Body of pancreas (tissue), 4 donors: ENCODE data around the gene EXO5.

Experiments
- CTCF ChIP-seq, 7 experiments: fragments of 450-650 bp in 4 of 7; fragments of 200-600 bp in 3 of 7; sonication (generic) in 3 of 7; IDR thresholded peaks; one replicate each; pipeline ENCODE4 v1.5.1; 2016 to 2019; ENCODE audit warnings: antibody characterized with exemption in 7 of 7
- POLR2A ChIP-seq, 3 donors: fragments of 450-650 bp; IDR thresholded peaks; one replicate each; pipeline ENCODE4 v1.6.1; 2016; ENCODE audit warnings: antibody characterized with exemption in 3 of 3, mild to moderate bottlenecking in 2 of 3

GRCh38 chr1:40475268-40475667, 33.3 kb upstream of the EXO5 start:
- TF ChIP-seq CTCF (IDR thresholded peaks at IDR 0.05) (no peak), POLR2A (IDR thresholded peaks at IDR 0.05) (no peak)
